Tibial nerve (tissue), 4 donors: ENCODE measurements around the gene VCAN. TPM values are rescaled to one million over a fixed set of nuclear protein-coding genes. Genes with fewer than 3 reads are reported as not detected.

ENCODE experiments used
- DNase-seq, 2 donors: peaks; one replicate each; pipeline ENCODE4 v3.0.0-alpha.2; 2019; ENCODE audit warnings: low spot score in 2 of 2
- H3K27ac ChIP-seq, 4 donors: fragments of 200-600 bp; sonication (generic) in 3 of 4; one replicate each; pipeline ENCODE4 v1.5.1; 2017 to 2019; ENCODE audit warnings: mild to moderate bottlenecking in 1 of 4
- H3K27me3 ChIP-seq, 2 donors: fragments of 200-600 bp; sonication (generic) in 1 of 2; one replicate each; pipeline versions ENCODE4 v1.5.1 to v1.6.0; 2017 to 2019
- H3K36me3 ChIP-seq, 3 donors: fragments of 200-600 bp; sonication (generic); one replicate each; pipeline ENCODE4 v1.5.1; 2018 to 2019
- H3K4me1 ChIP-seq, 4 donors: fragments of 200-600 bp; sonication (generic) in 3 of 4; one replicate each; pipeline ENCODE4 v1.5.1; 2017 to 2019
- H3K4me3 ChIP-seq, 4 donors: fragments of 200-600 bp; sonication (generic) in 3 of 4; one replicate each; pipeline ENCODE4 v1.5.1; 2017 to 2019; ENCODE audit warnings: mild to moderate bottlenecking in 1 of 4, moderate library complexity in 1 of 4
- H3K9me3 ChIP-seq, 4 donors: fragments of 200-600 bp; sonication (generic) in 3 of 4; one replicate each; pipeline ENCODE4 v1.5.1; 2017 to 2019
- EP300 ChIP-seq, 2 donors: sonication (generic); formaldehyde crosslinking; IDR thresholded peaks; one replicate each; pipeline ENCODE4 v1.6.1; 2017; ENCODE audit warnings: antibody characterized with exemption in 2 of 2, mild to moderate bottlenecking in 1 of 2
- POLR2A ChIP-seq, 2 donors: fragments of 450-650 bp; IDR thresholded peaks; one replicate each; pipeline ENCODE4 v1.6.1; 2017; ENCODE audit warnings: antibody characterized with exemption in 2 of 2, mild to moderate bottlenecking in 2 of 2, moderate library complexity in 2 of 2
- WGBS, 2 donors: methylation state at CpG; one replicate each; pipeline ENCODE4 v1.1.5; 2018; 5-methylcytosine and 5-hydroxymethylcytosine counted together
- total RNA-seq, 4 donors: library from RNA; depleted of rRNA; stranded (reverse); fragments of >200 nt; gene quantifications; one replicate each; pipeline ENCODE4 v1.1.0, GENCODE V29; 2016
- TF ChIP-seq, protein P1 (sequence below), 5 experiments: fragments of 200-600 bp in 3 of 5; fragments of 450-650 bp in 2 of 5; sonication (generic) in 3 of 5; IDR thresholded peaks; one replicate each; pipeline ENCODE4 v1.5.1; 2016 to 2019; ENCODE audit warnings: antibody characterized with exemption in 5 of 5, mild to moderate bottlenecking in 3 of 5, moderate library complexity in 2 of 5

VCAN gene
- total RNA-seq, 4 donors from 2014 or later: 45.7 to 145 (median 65.4) TPM

DNA sequence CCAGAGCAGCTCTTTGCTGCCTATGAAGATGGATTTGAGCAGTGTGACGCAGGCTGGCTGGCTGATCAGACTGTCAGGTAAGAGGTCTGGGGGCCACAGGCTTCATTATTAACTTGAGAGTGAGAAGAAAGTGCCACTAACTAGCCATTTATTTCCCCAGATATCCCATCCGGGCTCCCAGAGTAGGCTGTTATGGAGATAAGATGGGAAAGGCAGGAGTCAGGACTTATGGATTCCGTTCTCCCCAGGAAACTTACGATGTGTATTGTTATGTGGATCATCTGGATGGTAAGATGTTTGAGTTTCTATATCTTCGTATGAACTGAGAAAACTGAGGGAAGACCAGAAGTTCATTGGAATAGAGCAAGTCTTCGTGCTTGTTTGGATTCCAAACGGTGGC, 22.1 kb downstream of the VCAN start:
- TF ChIP-seq, protein P1, sequence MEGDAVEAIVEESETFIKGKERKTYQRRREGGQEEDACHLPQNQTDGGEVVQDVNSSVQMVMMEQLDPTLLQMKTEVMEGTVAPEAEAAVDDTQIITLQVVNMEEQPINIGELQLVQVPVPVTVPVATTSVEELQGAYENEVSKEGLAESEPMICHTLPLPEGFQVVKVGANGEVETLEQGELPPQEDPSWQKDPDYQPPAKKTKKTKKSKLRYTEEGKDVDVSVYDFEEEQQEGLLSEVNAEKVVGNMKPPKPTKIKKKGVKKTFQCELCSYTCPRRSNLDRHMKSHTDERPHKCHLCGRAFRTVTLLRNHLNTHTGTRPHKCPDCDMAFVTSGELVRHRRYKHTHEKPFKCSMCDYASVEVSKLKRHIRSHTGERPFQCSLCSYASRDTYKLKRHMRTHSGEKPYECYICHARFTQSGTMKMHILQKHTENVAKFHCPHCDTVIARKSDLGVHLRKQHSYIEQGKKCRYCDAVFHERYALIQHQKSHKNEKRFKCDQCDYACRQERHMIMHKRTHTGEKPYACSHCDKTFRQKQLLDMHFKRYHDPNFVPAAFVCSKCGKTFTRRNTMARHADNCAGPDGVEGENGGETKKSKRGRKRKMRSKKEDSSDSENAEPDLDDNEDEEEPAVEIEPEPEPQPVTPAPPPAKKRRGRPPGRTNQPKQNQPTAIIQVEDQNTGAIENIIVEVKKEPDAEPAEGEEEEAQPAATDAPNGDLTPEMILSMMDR (IDR thresholded peaks at IDR 0.05): no peak
- no peak for TF ChIP-seq EP300 (IDR thresholded peaks at IDR 0.05)
- TF ChIP-seq POLR2A (IDR thresholded peaks at IDR 0.05): no peak
- Histone ChIP-seq H3K4me1 (peaks cover 0 to 5% (median 0%) of the 10 kb centered on the region in 4 donors), H3K9me3 (no peaks in the 10 kb centered on the region), H3K27me3 (no peaks in the 10 kb centered on the region), H3K4me3 (no peak overlapping the region), H3K36me3 (peaks cover 0 to 20% (median 0%) of the 10 kb centered on the region in 3 donors), H3K27ac (no peak overlapping the region)
- WGBS, 2 donors: 85 to 87% methylated on average over 7 of the region's 7 CpGs
- no peak for DNase-seq

DNA sequence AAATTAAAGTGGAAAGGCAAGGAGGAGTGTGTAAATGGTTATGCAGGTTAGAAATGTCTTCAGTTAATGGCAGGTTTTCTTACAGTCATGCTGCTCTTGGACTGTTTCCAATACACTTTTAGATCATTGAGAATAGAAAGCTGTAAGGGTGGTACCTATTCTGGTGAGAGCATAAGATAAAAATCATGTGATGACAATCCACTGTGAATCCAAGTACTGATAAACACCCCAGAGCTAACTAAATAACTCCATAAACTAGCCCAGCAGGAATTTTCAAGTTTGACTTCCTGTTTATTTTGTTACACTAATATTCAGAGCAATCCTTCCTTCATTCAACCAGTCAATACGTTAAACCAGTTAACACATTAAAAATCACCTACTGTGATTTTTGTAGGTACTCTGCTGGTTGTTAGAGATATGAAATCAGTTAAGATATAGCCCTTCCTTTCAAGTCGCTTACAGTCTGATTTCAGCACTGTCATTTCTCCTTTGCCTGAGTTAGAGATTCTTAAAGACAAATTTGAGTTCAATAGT, 22.6 kb downstream of the VCAN start:
- no peak for TF ChIP-seq EP300 (IDR thresholded peaks at IDR 0.05)
- TF ChIP-seq, protein P1 (IDR thresholded peaks at IDR 0.05): no peak
- Histone ChIP-seq H3K4me1 (peaks cover 0 to 5% (median 0%) of the 10 kb centered on the region in 4 donors), H3K9me3 (no peaks in the 10 kb centered on the region), H3K4me3 (no peak overlapping the region), H3K27me3 (no peaks in the 10 kb centered on the region), H3K27ac (no peak overlapping the region), H3K36me3 (peaks cover 0 to 20% (median 0%) of the 10 kb centered on the region in 3 donors)
- DNase-seq: no peak
- 81 to 85% methylated on average over 2 of the region's 2 CpGs for WGBS, 2 donors

DNA sequence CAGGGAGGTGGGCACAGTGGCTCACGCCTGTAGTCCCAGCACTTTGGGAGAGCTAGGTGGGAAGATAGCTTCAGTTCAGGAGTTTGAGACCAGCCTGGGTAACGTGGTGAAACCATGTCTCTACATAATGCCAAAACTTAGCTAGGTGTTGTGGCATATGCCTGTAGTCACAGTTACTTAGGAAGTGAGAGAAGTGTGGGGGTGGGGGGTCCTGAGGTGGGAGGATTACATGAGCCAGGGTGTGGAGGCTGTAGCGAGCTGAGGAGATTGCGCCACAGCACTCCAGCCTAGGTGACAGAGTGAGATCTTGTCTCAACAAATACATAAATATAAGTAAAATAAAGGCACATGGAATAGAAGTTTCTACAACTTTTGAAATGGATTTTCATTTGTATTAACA, 23.1 kb downstream of the VCAN start:
- no peaks in the 10 kb centered on the region for H3K9me3 ChIP-seq
- H3K27me3 ChIP-seq: no peaks in the 10 kb centered on the region
- DNase-seq: no peak
- no peak overlapping the region for H3K4me3 ChIP-seq
- peaks cover 0 to 5% (median 0%) of the 10 kb centered on the region in 4 donors for H3K4me1 ChIP-seq
- 85 to 93% methylated on average over 4 of the region's 4 CpGs for WGBS, 2 donors
- H3K27ac ChIP-seq: no peak overlapping the region
- no peak for TF ChIP-seq POLR2A (IDR thresholded peaks at IDR 0.05)
- no peak for TF ChIP-seq EP300 (IDR thresholded peaks at IDR 0.05)
- TF ChIP-seq, protein P1 (IDR thresholded peaks at IDR 0.05): no peak
- peaks cover 0 to 20% (median 0%) of the 10 kb centered on the region in 3 donors for H3K36me3 ChIP-seq

DNA sequence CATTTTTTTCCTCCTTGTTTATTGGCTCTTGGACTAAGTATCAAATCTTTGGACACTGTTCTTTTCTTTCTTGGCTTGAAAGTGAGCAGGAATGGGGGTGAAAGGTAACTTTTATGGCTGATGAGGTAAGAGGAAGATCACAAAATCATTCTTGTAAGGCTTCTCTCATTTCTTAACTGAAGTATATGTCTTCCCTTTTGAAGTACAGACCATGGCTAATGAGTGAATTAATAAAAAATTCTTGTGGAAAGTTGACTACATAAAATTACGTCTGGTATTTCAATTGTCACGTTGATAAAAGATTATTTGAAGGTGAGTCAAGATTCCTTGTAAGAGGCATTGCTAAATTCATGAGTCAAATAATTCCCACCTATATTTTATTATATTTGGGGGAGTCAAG, 25.1 kb downstream of the VCAN start:
- TF ChIP-seq POLR2A (IDR thresholded peaks at IDR 0.05) (no peak), EP300 (IDR thresholded peaks at IDR 0.05) (no peak)
- TF ChIP-seq, protein P1 (IDR thresholded peaks at IDR 0.05): no peak
- Histone ChIP-seq H3K27ac (no peak overlapping the region), H3K9me3 (no peaks in the 10 kb centered on the region), H3K4me3 (no peak overlapping the region), H3K27me3 (no peaks in the 10 kb centered on the region), H3K4me1 (peaks cover 0 to 5% (median 0%) of the 10 kb centered on the region in 4 donors), H3K36me3 (peaks cover 0 to 17% (median 0%) of the 10 kb centered on the region in 3 donors)
- no peak for DNase-seq
- 83 to 88% methylated on average over 2 of the region's 2 CpGs for WGBS, 2 donors

DNA sequence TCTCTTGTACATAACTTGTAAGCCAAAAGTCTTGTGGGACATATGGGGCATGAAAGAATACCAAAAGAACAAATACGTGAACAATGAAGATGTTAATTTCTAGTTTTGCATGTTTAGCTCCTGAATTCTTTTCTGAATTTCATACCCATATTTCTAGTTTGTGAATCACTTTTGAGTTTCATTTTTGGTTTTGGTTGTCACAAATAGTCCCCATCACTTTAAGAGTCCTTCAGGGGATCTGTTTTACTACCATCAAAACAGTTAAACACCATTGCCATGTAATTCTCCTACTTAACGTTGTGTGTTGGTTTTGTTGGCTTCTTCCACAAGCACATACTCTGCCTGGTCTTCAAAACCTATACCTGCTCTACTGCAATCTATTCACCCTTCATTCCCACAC, 27.0 kb downstream of the VCAN start:
- Histone ChIP-seq H3K4me1 (peaks cover 0 to 5% (median 0%) of the 10 kb centered on the region in 4 donors), H3K27me3 (no peaks in the 10 kb centered on the region), H3K4me3 (no peak overlapping the region), H3K9me3 (no peaks in the 10 kb centered on the region), H3K36me3 (peaks cover 0 to 17% (median 0%) of the 10 kb centered on the region in 3 donors), H3K27ac (no peak overlapping the region)
- 73 to 91% methylated on average over 2 of the region's 2 CpGs for WGBS, 2 donors
- TF ChIP-seq, protein P1 (IDR thresholded peaks at IDR 0.05): no peak
- TF ChIP-seq EP300 (IDR thresholded peaks at IDR 0.05): no peak
- DNase-seq: no peak
